GM23338 (cell line): Measurements from ENCODE around the gene GPC6. TPM values are rescaled to one million over a fixed set of nuclear protein-coding genes. Genes with fewer than 3 reads are reported as not detected.

Experiments
- ATAC-seq: fragments of 200-7000 bp; cut with Tn5 transposase; 3 replicates; pipeline ENCODE4 v1.9.1; 2020
- DNase-seq: peaks from one replicate; pipeline ENCODE4 v3.0.0-alpha.2; 2015; ENCODE audit warnings: low spot score
- H2AFZ ChIP-seq: fragments of 200-600 bp; sonication (generic); 2 replicates; pipeline ENCODE4 v1.8.0; 2016; ENCODE audit warnings: antibody characterized with exemption, mild to moderate bottlenecking, moderate library complexity
- H3F3A ChIP-seq: fragments of 200-600 bp; sonication (generic); replicated peaks from 2 replicates; pipeline ENCODE4 v1.8.0; 2017; ENCODE audit warnings: antibody characterized with exemption, mixed run types, low read depth
- H3K27ac ChIP-seq: fragments of 200-600 bp; sonication (generic); 2 replicates; pipeline ENCODE4 v1.6.1; 2016; ENCODE audit warnings: low read depth
- H3K27me3 ChIP-seq: fragments of 200-600 bp; sonication (generic); 2 replicates; pipeline ENCODE4 v1.8.0; 2016; ENCODE audit warnings: mild to moderate bottlenecking, mixed run types, moderate library complexity; ENCODE audit not compliant: insufficient read depth
- H3K36me3 ChIP-seq: fragments of 200-600 bp; sonication (generic); 2 replicates; pipeline ENCODE4 v1.8.0; 2016; ENCODE audit warnings: mild to moderate bottlenecking; ENCODE audit not compliant: insufficient read depth
- H3K4me1 ChIP-seq: fragments of 200-600 bp; sonication (generic); 2 replicates; pipeline ENCODE4 v1.8.0; 2016; ENCODE audit warnings: mild to moderate bottlenecking, moderate library complexity; ENCODE audit not compliant: insufficient read depth
- H3K4me2 ChIP-seq: fragments of 200-600 bp; sonication (generic); 2 replicates; pipeline ENCODE4 v1.7.1; 2017; ENCODE audit warnings: mixed run types
- H3K4me3 ChIP-seq: fragments of 200-600 bp; sonication (generic); 2 replicates; pipeline ENCODE4 v1.6.1; 2016; ENCODE audit warnings: mixed run types
- H3K79me2 ChIP-seq: fragments of 200-600 bp; sonication (generic); replicated peaks from 2 replicates; pipeline ENCODE4 v1.8.0; 2017; ENCODE audit warnings: mild to moderate bottlenecking; ENCODE audit not compliant: insufficient read depth
- H3K9me2 ChIP-seq: fragments of 200-600 bp; sonication (generic); 2 replicates; pipeline ENCODE4 v1.8.0; 2017; ENCODE audit not compliant: insufficient read depth
- H4K20me1 ChIP-seq: fragments of 200-600 bp; sonication (generic); replicated peaks from 2 replicates; pipeline ENCODE4 v1.8.0; 2017; ENCODE audit warnings: mild to moderate bottlenecking; ENCODE audit not compliant: insufficient read depth
- H3K27ac Mint-ChIP-seq: 2 replicates; pipeline ENCODE4 v1.8.0; 2020; ENCODE audit warnings: inconsistent platforms, mild to moderate bottlenecking, moderate library complexity, mixed read lengths
- H3K27me3 Mint-ChIP-seq: 3 replicates; pipeline ENCODE4 v1.8.0; 2022; ENCODE audit warnings: low read depth, mild to moderate bottlenecking, moderate library complexity, mixed read lengths, inconsistent platforms; ENCODE audit not compliant: insufficient read depth, poor library complexity
- H3K36me3 Mint-ChIP-seq: 3 replicates; pipeline ENCODE4 v1.8.0; 2021; ENCODE audit warnings: low read depth, mild to moderate bottlenecking, inconsistent platforms, moderate library complexity, mixed read lengths
- H3K4me1 Mint-ChIP-seq: 3 replicates; pipeline ENCODE4 v1.8.0; 2020; ENCODE audit warnings: mild to moderate bottlenecking, inconsistent platforms, mixed read lengths
- H3K4me3 Mint-ChIP-seq: 3 replicates; pipeline ENCODE4 v1.8.0; 2021; ENCODE audit warnings: moderate library complexity, mild to moderate bottlenecking, inconsistent platforms, mixed read lengths
- H3K9me3 Mint-ChIP-seq: 3 replicates; pipeline ENCODE4 v1.8.0; 2020; ENCODE audit warnings: moderate library complexity, mild to moderate bottlenecking, inconsistent platforms, mixed read lengths
- EZH2 ChIP-seq: fragments of 200-600 bp; sonication (generic); IDR thresholded peaks from one replicate; pipeline ENCODE4 v1.8.0; 2017; ENCODE audit warnings: antibody characterized with exemption, mild to moderate bottlenecking, low read depth; ENCODE audit not compliant: unreplicated experiment
- EZH2phosphoT487 ChIP-seq: fragments of 200-600 bp; sonication (generic); IDR thresholded peaks from one replicate; pipeline ENCODE4 v1.8.1; 2018; ENCODE audit warnings: antibody characterized with exemption; ENCODE audit not compliant: unreplicated experiment
- JUNB ChIP-seq: IDR thresholded peaks from one replicate; pipeline ENCODE4 v1.6.1; 2016; ENCODE audit warnings: antibody characterized with exemption; ENCODE audit not compliant: unreplicated experiment
- polyA plus RNA-seq: library from polyadenylated mRNA; unstranded; fragments of >200 nt; fragmentation: Nextera tagmentation; extraction: Ambion mirVana; gene quantifications from 2 replicates; pipeline ENCODE4 v1.2.1, GENCODE V29; 2016
- total RNA-seq: library from RNA; depleted of rRNA; stranded (reverse); fragments of >200 nt; shearing (Covaris generic); gene quantifications from 2 replicates; pipeline ENCODE4 v1.2.3, GENCODE V29; 2014
- TF ChIP-seq, protein P1 (sequence below), 2 experiments: fragments of 200-600 bp in 1 of 2; sonication (generic) in 1 of 2; conservative IDR thresholded peaks; 2 replicates each; pipeline versions ENCODE4 v1.5.1 to v1.6.1; 2016 to 2017; ENCODE audit warnings: antibody characterized with exemption in 2 of 2, low read depth in 2 of 2, mild to moderate bottlenecking in 2 of 2, moderate library complexity in 1 of 2
- TF ChIP-seq, protein P2 (sequence below): IDR thresholded peaks from one replicate; pipeline ENCODE4 v1.6.1; 2018; ENCODE audit warnings: antibody characterized with exemption; ENCODE audit not compliant: unreplicated experiment

The GPC6 gene
- total and polyA plus RNA-seq, 2 experiments from 2014 or later, result 6.4 to 28.6 TPM

DNA sequence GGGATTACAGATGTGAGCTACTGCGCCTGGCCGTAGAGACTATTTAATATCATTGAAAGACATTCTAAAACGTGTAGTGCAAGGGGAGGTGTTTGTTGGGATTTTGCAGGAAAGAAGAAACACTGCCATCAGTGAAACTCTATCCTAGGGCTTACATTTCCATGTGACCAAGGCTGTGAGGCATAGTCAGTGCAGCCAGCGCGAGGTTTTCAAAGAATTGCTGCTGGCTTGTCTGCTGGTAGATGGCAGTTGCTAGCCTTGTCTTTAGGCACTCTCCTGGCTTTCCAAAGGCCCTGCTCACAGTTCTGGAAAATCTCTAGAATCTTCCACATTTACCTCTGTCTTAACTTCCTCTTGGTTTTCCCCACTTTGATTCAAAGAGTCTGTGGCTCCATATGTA is 77.5 kb downstream of the GPC6 start:
- 0 out of 2 replicates have a peak overlapping the region, but pooled peaks have one; percentile 0 for H3K27ac Mint-ChIP-seq
- Histone ChIP-seq H3K4me3 (no peak overlapping the region), H3K27me3 (no peaks in the 10 kb centered on the region), H3K9me2 (peaks cover 11% of the 10 kb centered on the region), H4K20me1 (no peaks in the 10 kb centered on the region), H3F3A (no peaks in the 10 kb centered on the region), H3K27ac (peak overlapping the region; percentile 39; the same call in 1 of the 2 replicates), H2AFZ (no peak overlapping the region), H3K79me2 (peaks cover 37% of the 10 kb centered on the region), H3K36me3 (no peaks in the 10 kb centered on the region), H3K4me2 (peak overlapping the region; percentile 22; the same call in 1 of the 2 replicates), H3K4me1 (peaks cover 19% of the 10 kb centered on the region; the same call in 1 of the 2 replicates)
- H3K27me3 Mint-ChIP-seq, result no peaks in the 10 kb centered on the region
- no peaks in the 10 kb centered on the region for H3K36me3 Mint-ChIP-seq
- TF ChIP-seq, protein P1, sequence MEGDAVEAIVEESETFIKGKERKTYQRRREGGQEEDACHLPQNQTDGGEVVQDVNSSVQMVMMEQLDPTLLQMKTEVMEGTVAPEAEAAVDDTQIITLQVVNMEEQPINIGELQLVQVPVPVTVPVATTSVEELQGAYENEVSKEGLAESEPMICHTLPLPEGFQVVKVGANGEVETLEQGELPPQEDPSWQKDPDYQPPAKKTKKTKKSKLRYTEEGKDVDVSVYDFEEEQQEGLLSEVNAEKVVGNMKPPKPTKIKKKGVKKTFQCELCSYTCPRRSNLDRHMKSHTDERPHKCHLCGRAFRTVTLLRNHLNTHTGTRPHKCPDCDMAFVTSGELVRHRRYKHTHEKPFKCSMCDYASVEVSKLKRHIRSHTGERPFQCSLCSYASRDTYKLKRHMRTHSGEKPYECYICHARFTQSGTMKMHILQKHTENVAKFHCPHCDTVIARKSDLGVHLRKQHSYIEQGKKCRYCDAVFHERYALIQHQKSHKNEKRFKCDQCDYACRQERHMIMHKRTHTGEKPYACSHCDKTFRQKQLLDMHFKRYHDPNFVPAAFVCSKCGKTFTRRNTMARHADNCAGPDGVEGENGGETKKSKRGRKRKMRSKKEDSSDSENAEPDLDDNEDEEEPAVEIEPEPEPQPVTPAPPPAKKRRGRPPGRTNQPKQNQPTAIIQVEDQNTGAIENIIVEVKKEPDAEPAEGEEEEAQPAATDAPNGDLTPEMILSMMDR (conservative IDR thresholded peaks at IDR 0.05; ENCODE audit: low read depth in 2 of 2), result no peak
- no peak for TF ChIP-seq JUNB
- TF ChIP-seq, protein P2, sequence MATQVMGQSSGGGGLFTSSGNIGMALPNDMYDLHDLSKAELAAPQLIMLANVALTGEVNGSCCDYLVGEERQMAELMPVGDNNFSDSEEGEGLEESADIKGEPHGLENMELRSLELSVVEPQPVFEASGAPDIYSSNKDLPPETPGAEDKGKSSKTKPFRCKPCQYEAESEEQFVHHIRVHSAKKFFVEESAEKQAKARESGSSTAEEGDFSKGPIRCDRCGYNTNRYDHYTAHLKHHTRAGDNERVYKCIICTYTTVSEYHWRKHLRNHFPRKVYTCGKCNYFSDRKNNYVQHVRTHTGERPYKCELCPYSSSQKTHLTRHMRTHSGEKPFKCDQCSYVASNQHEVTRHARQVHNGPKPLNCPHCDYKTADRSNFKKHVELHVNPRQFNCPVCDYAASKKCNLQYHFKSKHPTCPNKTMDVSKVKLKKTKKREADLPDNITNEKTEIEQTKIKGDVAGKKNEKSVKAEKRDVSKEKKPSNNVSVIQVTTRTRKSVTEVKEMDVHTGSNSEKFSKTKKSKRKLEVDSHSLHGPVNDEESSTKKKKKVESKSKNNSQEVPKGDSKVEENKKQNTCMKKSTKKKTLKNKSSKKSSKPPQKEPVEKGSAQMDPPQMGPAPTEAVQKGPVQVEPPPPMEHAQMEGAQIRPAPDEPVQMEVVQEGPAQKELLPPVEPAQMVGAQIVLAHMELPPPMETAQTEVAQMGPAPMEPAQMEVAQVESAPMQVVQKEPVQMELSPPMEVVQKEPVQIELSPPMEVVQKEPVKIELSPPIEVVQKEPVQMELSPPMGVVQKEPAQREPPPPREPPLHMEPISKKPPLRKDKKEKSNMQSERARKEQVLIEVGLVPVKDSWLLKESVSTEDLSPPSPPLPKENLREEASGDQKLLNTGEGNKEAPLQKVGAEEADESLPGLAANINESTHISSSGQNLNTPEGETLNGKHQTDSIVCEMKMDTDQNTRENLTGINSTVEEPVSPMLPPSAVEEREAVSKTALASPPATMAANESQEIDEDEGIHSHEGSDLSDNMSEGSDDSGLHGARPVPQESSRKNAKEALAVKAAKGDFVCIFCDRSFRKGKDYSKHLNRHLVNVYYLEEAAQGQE, result no peak
- H3K9me3 Mint-ChIP-seq, result no peaks in the 10 kb centered on the region
- H3K4me3 Mint-ChIP-seq, result no peak overlapping the region
- H3K4me1 Mint-ChIP-seq, result peaks cover 18% of the 10 kb centered on the region
- peak; percentile 51 for ATAC-seq
- DNase-seq, result no peak

DNA sequence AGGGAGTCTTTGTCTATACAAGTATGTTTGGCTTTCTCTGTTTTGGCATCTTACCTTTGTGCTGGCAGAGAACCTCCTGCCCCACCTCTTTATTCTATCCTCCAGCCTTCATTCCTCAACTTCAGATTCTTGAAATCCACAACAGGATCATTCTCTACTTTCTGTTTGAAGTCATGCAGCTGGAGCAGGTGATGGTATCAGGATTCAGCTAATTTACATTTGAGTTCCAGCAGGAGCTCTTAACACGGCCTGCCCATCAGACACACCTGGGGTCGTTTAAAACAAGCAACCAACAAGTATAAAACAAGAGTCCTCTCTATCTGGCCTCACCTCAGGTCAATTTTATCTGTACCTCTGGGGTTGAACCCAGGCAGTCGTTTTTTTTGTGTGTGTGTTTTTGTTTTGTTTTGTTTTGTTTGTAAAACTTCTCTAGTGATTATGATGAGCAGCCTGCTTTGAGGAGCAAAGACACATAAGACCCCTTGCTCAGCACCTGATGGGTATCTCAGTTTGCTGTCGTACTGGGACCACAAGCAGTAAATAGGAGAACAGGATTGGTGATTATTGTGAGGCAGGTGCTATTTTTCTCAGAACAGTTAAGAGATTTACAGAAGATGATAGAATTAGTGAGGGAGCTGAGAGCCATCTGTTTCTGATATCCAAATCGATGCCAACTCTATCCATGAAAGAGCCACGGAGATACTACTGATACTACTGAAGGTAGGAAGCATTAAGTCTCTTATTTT is 78.4 kb downstream of the GPC6 start:
- Histone ChIP-seq H3K27ac (peak overlapping the region; percentile 39; the same call in 1 of the 2 replicates), H3F3A (no peaks in the 10 kb centered on the region), H3K27me3 (no peaks in the 10 kb centered on the region), H3K4me2 (0 out of 2 replicates have a peak overlapping the region, but pooled peaks have one; percentile 10), H4K20me1 (no peaks in the 10 kb centered on the region), H3K9me2 (peaks cover 11% of the 10 kb centered on the region), H3K79me2 (peaks cover 31% of the 10 kb centered on the region), H3K36me3 (no peaks in the 10 kb centered on the region), H3K4me3 (no peak overlapping the region), H2AFZ (no peak overlapping the region), H3K4me1 (peaks cover 16% of the 10 kb centered on the region; the same call in 1 of the 2 replicates)
- DNase-seq, result peak; percentile 71
- Mint-ChIP-seq H3K27me3 (no peaks in the 10 kb centered on the region), H3K4me3 (0 out of 3 replicates have a peak overlapping the region, but pooled peaks have one; percentile 5), H3K9me3 (no peaks in the 10 kb centered on the region), H3K27ac (peak overlapping the region; percentile 23), H3K36me3 (no peaks in the 10 kb centered on the region), H3K4me1 (peaks cover 23% of the 10 kb centered on the region)
- ATAC-seq, result peak; percentile 89
- TF ChIP-seq EZH2phosphoT487 (no peak), EZH2 (no peak)
- TF ChIP-seq, protein P2, result no peak
